ENCODE results near the gene UBL4B.

Gene UBL4B

GRCh38 chr1:110097507-110098221 is 14.6 kb upstream of the UBL4B start:
- no peak overlapping the region for H3K4me2 ChIP-seq (ENCODE audit: low read depth, low read length, poor library complexity, severe bottlenecking)
- TF ChIP-seq CTCF (IDR thresholded peaks at IDR 0.05; ENCODE audit: insufficient read depth, low read length, poor library complexity, severe bottlenecking): no peak
- TF ChIP-seq EZH2phosphoT487 (conservative IDR thresholded peaks at IDR 0.05; ENCODE audit: low read length): no peak
- H4K20me1 ChIP-seq (ENCODE audit: low read depth, low read length): no peaks in the 10 kb centered on the region
- H3K9ac ChIP-seq (ENCODE audit: low read length): no peak overlapping the region
- no peaks in the 10 kb centered on the region for H3K27me3 ChIP-seq (ENCODE audit: low read length)
- no peaks in the 10 kb centered on the region for H3K79me2 ChIP-seq (ENCODE audit: insufficient read depth, low read length)
- H2AFZ ChIP-seq (ENCODE audit: low read depth, low read length, severe bottlenecking): no peak overlapping the region
- H3K27ac ChIP-seq (ENCODE audit: low read depth, low read length): no peak overlapping the region
- no peaks in the 10 kb centered on the region for H3K9me3 ChIP-seq (ENCODE audit: insufficient read depth, low read length)
- no peaks in the 10 kb centered on the region for H3K9me2 ChIP-seq (replicated peaks; ENCODE audit: insufficient read depth, low read length)
- H3F3A ChIP-seq (ENCODE audit: insufficient read depth): no peaks in the 10 kb centered on the region
- H3K36me3 ChIP-seq (ENCODE audit: low read length): no peaks in the 10 kb centered on the region
- H3K4me3 ChIP-seq (ENCODE audit: insufficient read depth, low read length, poor library complexity, severe bottlenecking): no peak overlapping the region

- no peak overlapping the region for H3K4me3 ChIP-seq (ENCODE audit: insufficient read depth, low read length, poor library complexity, severe bottlenecking)
- no peaks in the 10 kb centered on the region for H3K9me3 ChIP-seq (ENCODE audit: insufficient read depth, low read length)
- no peaks in the 10 kb centered on the region for H3F3A ChIP-seq (ENCODE audit: insufficient read depth)
- H3K79me2 ChIP-seq (ENCODE audit: insufficient read depth, low read length): no peaks in the 10 kb centered on the region
- no peaks in the 10 kb centered on the region for H3K9me2 ChIP-seq (replicated peaks; ENCODE audit: insufficient read depth, low read length)
- TF ChIP-seq CTCF (IDR thresholded peaks at IDR 0.05; ENCODE audit: insufficient read depth, low read length, poor library complexity, severe bottlenecking) (no peak), EZH2phosphoT487 (conservative IDR thresholded peaks at IDR 0.05; ENCODE audit: low read length) (no peak)
- no peak overlapping the region for H3K9ac ChIP-seq (ENCODE audit: low read length)
- no peaks in the 10 kb centered on the region for H3K36me3 ChIP-seq (ENCODE audit: low read length)
- no peak overlapping the region for H3K4me2 ChIP-seq (ENCODE audit: low read depth, low read length, poor library complexity, severe bottlenecking)
- H3K27me3 ChIP-seq (ENCODE audit: low read length): no peaks in the 10 kb centered on the region
- no peak overlapping the region for H3K27ac ChIP-seq (ENCODE audit: low read depth, low read length)
- no peaks in the 10 kb centered on the region for H4K20me1 ChIP-seq (ENCODE audit: low read depth, low read length)
- H2AFZ ChIP-seq (ENCODE audit: low read depth, low read length, severe bottlenecking): no peak overlapping the region
Measured at GRCh38 chr1:110098222-110099026, 13.8 kb upstream of the UBL4B start.

- H3K4me3 ChIP-seq (ENCODE audit: insufficient read depth, low read length, poor library complexity, severe bottlenecking): no peak overlapping the region
- no peak overlapping the region for H3K27ac ChIP-seq (ENCODE audit: low read depth, low read length)
- no peaks in the 10 kb centered on the region for H3F3A ChIP-seq (ENCODE audit: insufficient read depth)
- H2AFZ ChIP-seq (ENCODE audit: low read depth, low read length, severe bottlenecking): no peak overlapping the region
- no peaks in the 10 kb centered on the region for H3K9me2 ChIP-seq (replicated peaks; ENCODE audit: insufficient read depth, low read length)
- no peaks in the 10 kb centered on the region for H3K79me2 ChIP-seq (ENCODE audit: insufficient read depth, low read length)
- H3K4me2 ChIP-seq (ENCODE audit: low read depth, low read length, poor library complexity, severe bottlenecking): no peak overlapping the region
- no peak overlapping the region for H3K9ac ChIP-seq (ENCODE audit: low read length)
- no peaks in the 10 kb centered on the region for H3K36me3 ChIP-seq (ENCODE audit: low read length)
- TF ChIP-seq EZH2phosphoT487 (conservative IDR thresholded peaks at IDR 0.05; ENCODE audit: low read length) (no peak), CTCF (IDR thresholded peaks at IDR 0.05; ENCODE audit: insufficient read depth, low read length, poor library complexity, severe bottlenecking) (no peak)
- no peaks in the 10 kb centered on the region for H3K9me3 ChIP-seq (ENCODE audit: insufficient read depth, low read length)
- no peaks in the 10 kb centered on the region for H3K27me3 ChIP-seq (ENCODE audit: low read length)
- H4K20me1 ChIP-seq (ENCODE audit: low read depth, low read length): no peaks in the 10 kb centered on the region
Measured at GRCh38 chr1:110100335-110100734, 11.9 kb upstream of the UBL4B start.

All from SU-DHL-6 (cell line).